Spinal cord (tissue), 10 donors: ENCODE measurements around the gene PODXL2. TPM values are rescaled to one million over a fixed set of nuclear protein-coding genes. Genes with fewer than 3 reads are reported as not detected.

Source experiments
- DNase-seq, 6 donors: peaks; one replicate each; pipeline versions ENCODE4 v3.0.0 to v3.0.0-alpha.2; 2013 to 2015; ENCODE audit warnings: low spot score in 6 of 6, low read depth in 4 of 6
- H3K27ac ChIP-seq: one replicate; pipeline ENCODE4 v1.5.1; 2013; ENCODE audit warnings: low read depth, low read length, control low read depth
- H3K27me3 ChIP-seq: one replicate; pipeline ENCODE4 v1.6.1; 2013; ENCODE audit warnings: low read length; ENCODE audit not compliant: control insufficient read depth, insufficient read depth
- H3K36me3 ChIP-seq: one replicate; pipeline ENCODE4 v1.6.1; 2013; ENCODE audit warnings: low read length; ENCODE audit not compliant: control insufficient read depth, insufficient read depth
- H3K4me1 ChIP-seq: one replicate; pipeline ENCODE4 v1.6.1; 2013; ENCODE audit warnings: low read length; ENCODE audit not compliant: control insufficient read depth, insufficient read depth
- H3K4me3 ChIP-seq: one replicate; pipeline ENCODE4 v1.5.1; 2013; ENCODE audit warnings: low read depth, low read length, control low read depth
- H3K9me3 ChIP-seq: one replicate; pipeline ENCODE4 v1.6.1; 2013; ENCODE audit warnings: low read length; ENCODE audit not compliant: control insufficient read depth, insufficient read depth
- WGBS: methylation state at CpG from one replicate; pipeline ENCODE4 v1.1.5; 2013; ENCODE audit warnings: missing lambda C conversion rate; ENCODE audit not compliant: insufficient coverage; 5-methylcytosine and 5-hydroxymethylcytosine counted together
- polyA plus RNA-seq, 2 donors: library from polyadenylated mRNA; unstranded; fragments of 120-200 nt; gene quantifications; one replicate each; pipeline ENCODE4 v1.2.1, GENCODE V29; 2013; ENCODE audit not compliant: insufficient read length in 2 of 2
- total RNA-seq, 2 donors: library from RNA; depleted of rRNA in 1 of 2; stranded (reverse); fragments of 120-200 nt in 1 of 2; fragments of >200 nt in 1 of 2; gene quantifications; one replicate each; pipeline versions ENCODE4 v1.2.3 to v1.2.4, GENCODE V29; 2013 to 2014
- donor health status: healthy.

The PODXL2 gene
- total and polyA plus RNA-seq, 4 donors: 73.4 to 234 (median 162) TPM

DNA sequence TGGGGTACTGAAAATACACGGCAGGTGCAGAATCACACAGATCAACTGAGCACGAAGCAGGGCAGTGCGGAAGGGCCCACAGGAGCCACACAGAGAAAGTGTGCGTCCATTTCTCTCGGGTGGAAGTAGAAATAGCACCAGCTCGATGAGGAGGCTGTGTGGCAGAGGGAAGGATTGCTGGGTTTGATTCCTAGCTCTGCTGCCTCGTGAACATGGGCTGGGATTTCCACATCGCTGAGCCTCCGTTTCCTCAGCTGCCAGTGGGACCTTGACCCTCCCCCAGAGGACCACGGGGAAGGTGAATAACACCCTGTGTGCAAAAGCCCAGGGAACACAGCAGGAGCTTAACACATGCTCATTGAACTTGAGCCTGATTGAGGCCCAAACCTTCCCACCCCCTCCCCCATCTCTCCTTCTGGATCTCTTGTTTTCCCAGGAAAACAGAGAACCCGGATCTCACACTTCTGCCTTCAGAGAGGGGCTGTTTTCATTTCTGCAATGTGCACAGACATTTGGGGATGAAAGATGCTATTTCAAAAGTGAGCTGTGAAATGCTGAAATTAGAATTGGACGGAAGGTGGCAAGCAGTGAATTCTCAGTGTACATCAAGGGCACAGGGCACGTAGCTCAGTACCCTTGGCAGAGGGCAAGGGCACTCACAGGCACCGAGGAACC is 82.2 kb downstream of the PODXL2 start:
- Histone ChIP-seq H3K27ac (no peak overlapping the region), H3K4me1 (peaks cover 66% of the 10 kb centered on the region), H3K9me3 (no peaks in the 10 kb centered on the region), H3K36me3 (peaks cover 10% of the 10 kb centered on the region), H3K4me3 (no peak overlapping the region), H3K27me3 (no peaks in the 10 kb centered on the region)
- WGBS: 74% methylated on average over 12 of the region's 14 CpGs
- DNase-seq: peak in 1 of 6 donors; percentile 88

DNA sequence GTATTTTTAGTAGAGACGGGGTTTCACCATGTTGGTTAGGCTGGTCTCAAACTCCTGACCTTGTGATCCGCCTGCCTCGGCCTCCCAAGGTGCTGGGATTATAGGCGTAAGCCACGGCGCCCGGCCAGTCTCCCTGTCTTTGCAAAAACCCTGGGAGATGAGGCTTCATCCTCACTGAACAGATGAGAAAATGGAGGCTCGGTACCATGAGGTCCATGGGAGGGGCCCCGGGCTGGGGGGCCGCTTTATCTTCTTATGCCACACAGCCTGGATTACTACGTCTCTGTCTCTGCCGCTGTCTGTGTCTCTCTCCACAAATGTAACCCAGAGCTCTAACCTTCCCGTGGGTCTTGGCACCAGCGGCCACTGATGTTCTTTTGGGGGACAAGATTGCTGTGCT is 82.9 kb downstream of the PODXL2 start:
- peaks cover 63% of the 10 kb centered on the region for H3K4me1 ChIP-seq

DNA sequence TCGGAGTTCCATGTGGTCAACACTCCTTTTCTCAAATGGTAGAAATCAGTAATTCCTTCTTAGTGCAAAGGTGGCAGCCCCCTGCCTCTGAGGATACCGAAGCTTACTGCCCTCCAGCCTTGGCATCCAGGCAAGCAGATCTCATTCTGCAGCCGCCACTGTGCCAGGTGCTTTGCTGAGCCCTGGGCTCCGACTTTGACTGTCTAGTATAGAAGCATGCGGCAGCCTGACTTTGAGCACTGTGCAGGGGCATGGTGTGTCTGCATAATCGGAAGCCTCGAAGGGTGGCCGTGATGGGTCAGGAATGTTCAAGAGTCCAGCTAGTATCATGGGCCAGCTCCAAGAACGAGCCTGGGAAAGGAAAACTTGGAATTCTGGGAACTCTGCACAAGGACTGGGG is 83.5 kb downstream of the PODXL2 start:
- Histone ChIP-seq H3K4me3 (no peak overlapping the region), H3K36me3 (peaks cover 7% of the 10 kb centered on the region), H3K27me3 (no peaks in the 10 kb centered on the region), H3K27ac (no peak overlapping the region), H3K4me1 (peaks cover 60% of the 10 kb centered on the region), H3K9me3 (no peaks in the 10 kb centered on the region)
- no peak for DNase-seq
- 75% methylated on average over 9 of the region's 9 CpGs for WGBS

More for the DNA sequence above, 82.9 kb downstream of the PODXL2 start:
- no peak for DNase-seq
- Histone ChIP-seq H3K27ac (no peak overlapping the region), H3K4me3 (no peak overlapping the region), H3K27me3 (no peaks in the 10 kb centered on the region), H3K9me3 (no peaks in the 10 kb centered on the region), H3K36me3 (peaks cover 7% of the 10 kb centered on the region)
- WGBS: 95% methylated on average over 11 of the region's 14 CpGs

DNA sequence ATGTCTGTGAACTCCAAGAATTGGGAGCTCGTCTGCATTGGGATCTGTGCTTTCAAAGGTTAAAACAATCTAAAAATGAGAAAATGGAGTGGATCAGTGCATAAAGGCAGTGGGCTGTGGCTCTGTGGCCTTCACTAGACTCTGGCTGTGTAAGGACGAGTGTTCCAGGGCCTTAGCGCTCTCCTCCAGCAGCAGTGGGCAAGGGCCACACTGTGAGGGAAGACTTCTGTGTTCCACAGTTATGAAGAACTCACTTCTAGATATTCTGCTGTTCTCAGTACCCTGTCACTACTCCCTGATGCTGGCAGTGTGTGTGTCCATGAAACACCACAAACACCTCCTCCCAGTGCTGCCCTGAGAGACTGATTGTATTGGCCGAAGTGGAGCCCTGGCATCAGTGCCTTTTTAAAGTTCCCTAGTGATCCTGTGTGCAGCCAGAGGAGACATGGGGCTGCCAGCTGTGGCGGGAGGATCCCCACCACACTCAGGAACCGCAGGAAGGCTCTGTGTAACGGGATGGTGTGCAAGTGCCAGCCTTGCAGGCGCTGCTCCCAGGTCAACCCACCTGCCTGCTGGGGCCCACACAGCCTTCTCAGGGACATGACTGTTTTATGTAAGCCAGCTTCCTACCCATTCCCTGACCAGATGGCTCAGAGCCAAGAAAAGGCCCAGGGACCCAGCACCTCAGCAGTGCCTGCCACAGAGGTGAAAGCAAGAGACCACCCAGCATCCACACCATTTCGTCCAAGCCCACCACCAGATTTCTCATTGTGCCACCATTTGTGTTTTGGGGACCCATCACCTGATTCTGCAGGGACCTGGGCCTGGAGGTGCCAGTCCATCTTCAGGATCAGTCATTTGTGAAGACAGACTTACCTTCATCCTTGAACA is 84.1 kb downstream of the PODXL2 start:
- Histone ChIP-seq H3K9me3 (no peaks in the 10 kb centered on the region), H3K27ac (peak overlapping the region; percentile 53), H3K36me3 (peaks cover 7% of the 10 kb centered on the region), H3K4me1 (peaks cover 60% of the 10 kb centered on the region), H3K4me3 (no peak overlapping the region), H3K27me3 (no peaks in the 10 kb centered on the region)
- WGBS: 76% methylated on average over 5 of the region's 9 CpGs
- no peak for DNase-seq

DNA sequence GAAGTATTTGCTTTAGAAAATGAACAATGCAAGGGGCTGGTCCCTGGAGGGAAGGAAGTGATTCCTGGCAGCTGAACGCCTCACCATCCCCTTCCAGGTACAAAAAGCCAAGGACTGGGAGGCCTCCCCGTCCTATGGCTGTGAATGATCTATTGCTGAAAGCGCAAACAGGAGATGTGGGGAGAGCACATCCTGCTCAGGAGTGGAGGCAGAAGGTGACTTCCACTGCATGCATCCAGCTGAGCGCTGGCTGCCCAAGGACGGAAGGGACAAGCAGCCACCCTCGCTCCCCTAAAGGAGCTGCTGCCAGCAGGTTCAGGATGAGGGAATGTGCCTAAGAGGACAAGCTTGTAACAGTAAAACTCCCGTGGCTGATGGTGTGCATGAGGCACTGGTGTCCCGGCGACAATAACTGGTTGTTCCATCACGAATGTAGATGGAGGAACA is 85.2 kb downstream of the PODXL2 start:
- H3K4me1 ChIP-seq: peaks cover 63% of the 10 kb centered on the region
- no peaks in the 10 kb centered on the region for H3K9me3 ChIP-seq
- H3K27me3 ChIP-seq: no peaks in the 10 kb centered on the region
- 77% methylated on average over 8 of the region's 10 CpGs for WGBS
- DNase-seq: no peak
- H3K4me3 ChIP-seq: no peak overlapping the region
- H3K27ac ChIP-seq: peak overlapping the region; percentile 53
- peaks cover 7% of the 10 kb centered on the region for H3K36me3 ChIP-seq

DNA sequence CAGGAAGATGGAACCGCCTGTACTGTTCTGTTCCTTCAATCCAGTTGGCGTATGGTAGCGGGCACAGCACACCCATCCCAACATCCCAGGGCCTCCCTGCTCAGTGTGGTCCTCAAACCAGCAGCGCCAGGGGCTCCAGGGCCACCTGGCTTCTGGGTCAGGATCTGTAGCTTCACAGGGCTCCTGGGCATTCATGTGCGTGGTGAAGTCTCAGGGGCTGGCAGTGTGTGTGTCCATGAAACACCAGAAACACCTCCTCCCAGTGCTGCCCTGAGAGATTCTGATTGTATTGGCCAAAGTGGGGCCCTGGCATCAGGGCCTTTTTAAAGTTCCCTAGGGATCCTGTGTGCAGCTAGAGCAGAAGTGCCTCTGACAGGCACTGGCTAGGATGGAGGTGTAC is 85.9 kb downstream of the PODXL2 start:
- Histone ChIP-seq H3K4me1 (peaks cover 64% of the 10 kb centered on the region), H3K9me3 (no peaks in the 10 kb centered on the region), H3K27ac (peak overlapping the region; percentile 53), H3K4me3 (no peak overlapping the region), H3K27me3 (no peaks in the 10 kb centered on the region), H3K36me3 (peaks cover 7% of the 10 kb centered on the region)
- 92% methylated on average over 3 of the region's 5 CpGs for WGBS
- DNase-seq: no peak

DNA sequence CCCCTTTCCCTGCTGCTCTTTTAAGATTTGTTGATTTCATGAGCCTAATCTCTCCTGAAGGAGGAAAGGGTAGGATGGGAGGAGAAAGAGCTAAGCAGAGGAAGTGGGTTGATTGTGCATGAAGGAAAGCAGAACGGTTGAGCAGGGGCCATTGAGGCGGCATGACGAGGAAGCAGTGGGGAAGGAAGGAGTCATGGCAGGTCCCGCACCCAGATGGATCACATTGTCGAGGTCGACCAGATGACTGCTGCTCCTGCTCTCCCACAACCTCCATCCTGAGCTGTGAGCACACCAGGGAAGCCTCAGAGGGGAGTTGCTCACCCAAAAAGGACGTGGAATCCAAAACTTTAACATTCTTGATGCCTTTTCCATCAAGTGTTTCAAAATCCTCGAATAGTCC is 86.5 kb downstream of the PODXL2 start:
- H3K27ac ChIP-seq: no peak overlapping the region
- WGBS: 90% methylated on average over 7 of the region's 8 CpGs
- no peak for DNase-seq

DNA sequence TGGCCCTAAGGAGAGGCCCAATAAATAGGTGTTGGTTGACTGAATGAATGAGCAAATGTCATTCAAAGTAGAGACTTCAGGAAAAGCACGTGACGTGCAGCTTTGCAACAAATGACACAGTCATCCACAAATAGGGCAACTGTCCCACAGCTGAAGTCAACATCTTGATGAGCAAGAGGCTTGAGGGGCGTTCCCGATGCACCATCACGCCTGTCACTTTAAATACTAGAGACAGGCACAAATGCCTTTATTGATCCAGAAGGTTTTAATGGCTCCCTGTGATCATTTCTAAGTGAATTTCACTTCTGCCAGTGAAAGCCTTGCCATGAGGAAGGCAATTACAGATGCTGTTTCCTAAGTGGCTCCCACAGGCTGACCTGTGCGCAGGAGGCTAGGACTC is 87.4 kb downstream of the PODXL2 start:
- 74% methylated on average over 6 of the region's 6 CpGs for WGBS
- H3K9me3 ChIP-seq: no peaks in the 10 kb centered on the region
- no peaks in the 10 kb centered on the region for H3K27me3 ChIP-seq
- no peak for DNase-seq
- H3K4me3 ChIP-seq: no peak overlapping the region
- peaks cover 10% of the 10 kb centered on the region for H3K36me3 ChIP-seq
- no peak overlapping the region for H3K27ac ChIP-seq
- H3K4me1 ChIP-seq: peaks cover 56% of the 10 kb centered on the region

More for the DNA sequence above, 86.5 kb downstream of the PODXL2 start:
- Histone ChIP-seq H3K27me3 (no peaks in the 10 kb centered on the region), H3K4me3 (no peak overlapping the region), H3K4me1 (peaks cover 62% of the 10 kb centered on the region), H3K9me3 (no peaks in the 10 kb centered on the region), H3K36me3 (peaks cover 7% of the 10 kb centered on the region)

DNA sequence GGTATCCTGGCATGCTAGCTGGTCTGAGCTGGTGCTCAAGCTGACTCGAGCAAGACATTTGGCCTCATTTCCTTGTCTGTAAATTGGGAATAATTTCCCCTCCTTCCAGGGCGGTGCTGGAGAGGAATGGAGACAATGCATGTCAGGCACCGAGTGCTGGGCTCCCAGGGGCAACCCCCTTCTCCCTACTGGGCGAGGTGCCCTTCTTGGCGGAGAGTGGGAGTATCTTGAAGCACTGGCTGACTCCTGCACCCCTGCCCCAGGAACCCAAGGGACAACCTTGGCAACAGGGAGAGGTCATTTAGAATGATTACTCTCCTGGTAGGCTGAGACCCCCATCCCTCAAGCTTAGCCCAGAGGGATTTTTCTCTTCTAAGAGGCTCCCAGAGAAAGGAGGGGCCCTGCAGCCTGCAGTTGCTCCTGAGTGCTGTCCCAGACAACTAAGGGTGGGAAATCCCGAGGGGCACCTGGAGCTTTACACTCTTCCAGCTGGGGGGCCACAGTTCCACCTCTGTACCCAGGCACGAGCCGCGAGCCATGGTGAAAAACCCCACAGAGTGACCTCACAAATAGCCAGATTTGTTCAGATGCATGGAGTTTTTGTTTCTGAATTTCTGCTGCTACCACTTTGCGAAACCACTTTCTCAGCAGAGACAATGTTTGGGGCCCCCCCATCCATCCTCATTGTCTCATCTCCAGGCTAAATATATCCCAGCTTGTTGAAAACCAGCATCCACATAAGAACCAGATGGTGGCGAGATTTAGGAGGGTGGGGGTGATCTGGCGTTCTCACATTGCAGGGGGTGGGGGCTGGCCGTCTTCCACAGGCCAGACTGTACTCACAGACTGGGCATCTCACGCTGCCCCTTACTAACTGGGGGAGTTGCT is 88.6 kb downstream of the PODXL2 start:
- H3K27me3 ChIP-seq: no peaks in the 10 kb centered on the region
- H3K27ac ChIP-seq: peak overlapping the region; percentile 18
- H3K36me3 ChIP-seq: peaks cover 8% of the 10 kb centered on the region
- peaks cover 60% of the 10 kb centered on the region for H3K4me1 ChIP-seq
- 61% methylated on average over 5 of the region's 14 CpGs for WGBS
- no peaks in the 10 kb centered on the region for H3K9me3 ChIP-seq
- peak in 1 of 6 donors; percentile 70 for DNase-seq
- H3K4me3 ChIP-seq: no peak overlapping the region
